ENCODE results near the gene ZBTB9.
A peak's percentile ranks its signal among the peaks of the same experiment; 100 is the strongest.

DNA sequence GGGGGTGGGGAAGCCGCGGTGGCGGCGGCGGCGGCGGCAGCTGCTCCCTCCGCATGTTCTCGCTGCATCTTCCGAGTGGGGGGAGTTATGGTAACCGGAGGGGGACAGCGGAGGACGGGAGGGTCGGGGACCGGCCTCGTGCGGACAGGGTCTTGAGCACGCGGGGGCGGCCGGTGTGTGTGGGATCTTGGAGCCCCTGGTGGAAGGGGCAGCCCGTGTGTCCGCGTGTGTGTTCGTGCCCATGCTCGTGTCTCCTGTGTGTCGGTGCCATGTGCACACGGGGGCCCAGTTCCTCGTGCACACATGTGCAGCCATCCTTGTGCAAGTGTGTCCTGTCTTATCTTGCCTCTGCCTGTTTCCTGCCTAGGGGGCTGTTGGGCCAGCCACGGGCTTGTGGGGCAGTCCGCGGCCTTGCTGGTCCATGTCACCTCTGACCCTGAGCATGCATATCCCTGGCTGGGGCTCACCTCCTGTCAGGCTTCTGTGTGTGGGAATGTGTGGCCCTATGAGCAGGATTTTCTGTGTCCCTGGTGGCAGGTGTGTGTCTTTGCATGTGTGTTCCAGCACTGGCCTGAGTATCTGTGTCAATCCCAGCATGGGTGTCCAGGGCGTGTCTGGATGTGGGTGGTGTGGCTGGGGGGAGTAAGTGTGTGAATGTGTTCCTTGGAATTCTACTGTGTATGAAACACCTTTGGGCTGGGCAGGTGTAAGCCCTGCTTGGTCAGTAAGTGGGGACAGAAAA, 26.0 kb upstream of the ZBTB9 start:
- TF ChIP-seq, protein P1, sequence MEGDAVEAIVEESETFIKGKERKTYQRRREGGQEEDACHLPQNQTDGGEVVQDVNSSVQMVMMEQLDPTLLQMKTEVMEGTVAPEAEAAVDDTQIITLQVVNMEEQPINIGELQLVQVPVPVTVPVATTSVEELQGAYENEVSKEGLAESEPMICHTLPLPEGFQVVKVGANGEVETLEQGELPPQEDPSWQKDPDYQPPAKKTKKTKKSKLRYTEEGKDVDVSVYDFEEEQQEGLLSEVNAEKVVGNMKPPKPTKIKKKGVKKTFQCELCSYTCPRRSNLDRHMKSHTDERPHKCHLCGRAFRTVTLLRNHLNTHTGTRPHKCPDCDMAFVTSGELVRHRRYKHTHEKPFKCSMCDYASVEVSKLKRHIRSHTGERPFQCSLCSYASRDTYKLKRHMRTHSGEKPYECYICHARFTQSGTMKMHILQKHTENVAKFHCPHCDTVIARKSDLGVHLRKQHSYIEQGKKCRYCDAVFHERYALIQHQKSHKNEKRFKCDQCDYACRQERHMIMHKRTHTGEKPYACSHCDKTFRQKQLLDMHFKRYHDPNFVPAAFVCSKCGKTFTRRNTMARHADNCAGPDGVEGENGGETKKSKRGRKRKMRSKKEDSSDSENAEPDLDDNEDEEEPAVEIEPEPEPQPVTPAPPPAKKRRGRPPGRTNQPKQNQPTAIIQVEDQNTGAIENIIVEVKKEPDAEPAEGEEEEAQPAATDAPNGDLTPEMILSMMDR (IDR thresholded peaks at IDR 0.05), result peak in 3 of 5 experiments; percentile 33 to 52 (median 47)
- TF ChIP-seq POLR2A (IDR thresholded peaks at IDR 0.05), result no peak
